Measurements from ENCODE around the gene SLC25A36.

GRCh38 chr3:140955645-140956044, 14.0 kb downstream of the SLC25A36 start:
- TF ChIP-seq CTCF (IDR thresholded peaks at IDR 0.05) (no peak), EZH2 (IDR thresholded peaks at IDR 0.05) (no peak), EZH2phosphoT487 (IDR thresholded peaks at IDR 0.05) (no peak)
